HepG2 (cell line): ENCODE data around the gene RETREG2. TPM values are rescaled to one million over a fixed set of nuclear protein-coding genes. Genes with fewer than 3 reads are reported as not detected.

Experiments used
- AHR ChIP-seq: IDR thresholded peaks from 2 replicates; pipeline ENCODE4 v1.6.1; 2018; ENCODE audit warnings: missing genetic modification reagents, missing compliant biosample characterization
- DBP ChIP-seq: sonication (generic); formaldehyde crosslinking; IDR thresholded peaks from 2 replicates; pipeline ENCODE4 v1.4.0; 2020; ENCODE audit warnings: missing genetic modification reagents; ENCODE audit errors: not compliant biosample characterization
- MIER2 ChIP-seq: IDR thresholded peaks from 2 replicates; pipeline ENCODE4 v1.6.1; 2016; ENCODE audit warnings: missing biosample characterization, missing genetic modification reagents
- MNT ChIP-seq: fragments of 450-650 bp; IDR thresholded peaks from 2 replicates; pipeline ENCODE4 v1.6.1; 2016
- NCOR1 ChIP-seq: fragments of 200-600 bp; sonication (generic); IDR thresholded peaks from 2 replicates; pipeline ENCODE4 v1.7.0; 2017; ENCODE audit warnings: antibody characterized with exemption, low read length, borderline replicate concordance
- ZFP91 ChIP-seq: sonication (generic); formaldehyde crosslinking; IDR thresholded peaks from 2 replicates; pipeline ENCODE4 v1.9.0; 2022; ENCODE audit warnings: missing genetic modification reagents, mild to moderate bottlenecking, borderline replicate concordance
- ZHX2 ChIP-seq, 2 experiments: sonication (generic) in 1 of 2; formaldehyde crosslinking in 1 of 2; IDR thresholded peaks; 2 replicates each; pipeline versions ENCODE4 v1.6.1 to v1.9.0; 2014 to 2022; ENCODE audit warnings: antibody characterized with exemption in 1 of 2, borderline replicate concordance in 1 of 2, inconsistent platforms in 1 of 2, low read depth in 1 of 2, missing genetic modification reagents in 1 of 2
- ZNF574 ChIP-seq: sonication (generic); formaldehyde crosslinking; IDR thresholded peaks from 2 replicates; pipeline ENCODE4 v1.4.0; 2020; ENCODE audit warnings: missing genetic modification reagents
- ZNF720 ChIP-seq: sonication (generic); formaldehyde crosslinking; IDR thresholded peaks from 2 replicates; pipeline ENCODE4 v1.4.0; 2020; ENCODE audit warnings: missing genetic modification reagents
- ZNF749 ChIP-seq: sonication (generic); formaldehyde crosslinking; IDR thresholded peaks from 2 replicates; pipeline ENCODE4 v1.8.0; 2022; ENCODE audit warnings: mild to moderate bottlenecking, missing genetic modification reagents, moderate library complexity, borderline replicate concordance
- ZSCAN31 ChIP-seq: sonication (generic); formaldehyde crosslinking; IDR thresholded peaks from 2 replicates; pipeline ENCODE4 v1.5.0; 2020; ENCODE audit warnings: low read depth, mild to moderate bottlenecking, missing genetic modification reagents
- polyA plus RNA-seq, 8 experiments: library from polyadenylated mRNA; depleted of rRNA in 3 of 8; stranded (reverse) in 7 of 8; unstranded in 1 of 8; fragments of >200 nt; fragmentation: Illumina TruSeq in 4 of 8; extraction: Trizol in 4 of 8; gene quantifications; 2 replicates each; pipeline versions ENCODE4 v1.2.1 to v1.2.3, GENCODE V29; 2011 to 2016; ENCODE audit warnings: low read depth in 4 of 8, missing spikeins in 1 of 8, mixed read lengths in 1 of 8; ENCODE audit not compliant: insufficient read depth in 1 of 8
- total RNA-seq, 5 experiments: library from RNA; depleted of rRNA; stranded (reverse); fragments of >200 nt; fragmentation: Illumina TruSeq; extraction: Trizol; gene quantifications; 2 replicates each; pipeline ENCODE4 v1.2.3, GENCODE V29; 2016; ENCODE audit warnings: low read depth in 1 of 5

RETREG2 gene
- total and polyA plus RNA-seq, 2 of the 13 experiments (the other 11 are each of a cell fraction or from before 2014, with no cell fraction given) = 86.0 to 134 TPM

GRCh38 chr2:219206328-219207133, 28.5 kb downstream of the RETREG2 start, which contains the start of gene ZFAND2B (continued):
- no peak for TF ChIP-seq DBP (CRISPR knock-in tag)
- TF ChIP-seq MIER2 = peak; percentile 60
- peak; percentile 91 for TF ChIP-seq ZFP91 (CRISPR knock-in tag)
- no peak for TF ChIP-seq MNT
- TF ChIP-seq ZHX2 (IDR thresholded peaks at IDR 0.05; ENCODE audit: low read depth) = peak; percentile 31; the same call in 1 of the 2 replicates
- TF ChIP-seq ZHX2 (CRISPR knock-in tag; IDR thresholded peaks at IDR 0.05; ENCODE audit: borderline replicate concordance) = no peak
- peak; percentile 75; the same call in 1 of the 2 replicates for TF ChIP-seq AHR (CRISPR knock-in tag)
- TF ChIP-seq NCOR1 = peak; percentile 94
- TF ChIP-seq ZSCAN31 (CRISPR knock-in tag) = peak; percentile 40; the same call in 1 of the 2 replicates
- no peak for TF ChIP-seq ZNF749 (CRISPR knock-in tag)
- no peak for TF ChIP-seq ZNF720 (CRISPR knock-in tag)
- TF ChIP-seq ZNF574 (CRISPR knock-in tag) = peak; percentile 75; the same call in 1 of the 2 replicates
